NT2/D1 (cell line): ENCODE results near the gene KCNH5.

Source experiments
- SUZ12 ChIP-seq: IDR thresholded peaks from 2 replicates; pipeline ENCODE4 v1.6.1; 2011; ENCODE audit not compliant: insufficient read length, insufficient read depth; ENCODE audit errors: extremely low read depth
- YY1 ChIP-seq: IDR thresholded peaks from 2 replicates; pipeline ENCODE4 v1.6.1; 2011; ENCODE audit not compliant: insufficient read length, insufficient read depth
- ZNF274 ChIP-seq: IDR thresholded peaks from 2 replicates; pipeline ENCODE4 v1.6.1; 2011; ENCODE audit warnings: mild to moderate bottlenecking, low read depth, low read length

DNA sequence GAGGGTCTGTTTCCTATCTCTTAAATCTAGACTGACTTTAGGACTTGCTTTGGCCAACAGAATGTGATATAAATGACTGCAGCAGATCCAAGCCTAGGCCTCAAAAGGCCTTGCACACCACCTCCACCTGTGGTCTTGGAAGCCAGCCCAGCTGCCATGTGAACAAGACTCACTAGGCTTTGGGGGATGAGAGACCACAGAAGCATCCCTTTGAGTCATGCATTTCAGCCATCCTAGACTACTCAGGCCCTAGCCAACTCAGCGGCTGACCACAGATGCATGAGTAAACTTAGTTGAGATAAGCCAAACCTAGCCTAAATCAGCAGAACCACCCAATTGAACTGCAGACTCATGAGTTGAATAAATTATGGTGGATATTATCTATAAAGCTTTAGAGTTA, 87.7 kb downstream of the KCNH5 start:
- no peak for TF ChIP-seq YY1
- TF ChIP-seq ZNF274 = no peak
- no peak for TF ChIP-seq SUZ12
